ENCODE data around the gene SNRK.

- no peak for TF ChIP-seq CTCF (conservative IDR thresholded peaks at IDR 0.05)
- TF ChIP-seq EZH2 (IDR thresholded peaks at IDR 0.05; ENCODE audit: low read depth): no peak
Measured at GRCh38 chr3:43257850-43258249, 28.5 kb upstream of the SNRK start.
